Head of caudate nucleus (tissue), 42 donors: ENCODE measurements around the gene RSL1D1.

ENCODE experiments used
- DNase-seq, 42 donors: peaks; one replicate each; pipeline versions ENCODE4 v3.0.0 to v3.0.0-alpha.2; 2020 to 2021; ENCODE audit warnings: mixed read lengths in 7 of 42
- intact Hi-C: fragments of 100-400 bp; cut with DNase I; formaldehyde crosslinking; loops from one replicate; pipeline ENCODE4 v1.15.0; 2022

RSL1D1 gene

DNA sequence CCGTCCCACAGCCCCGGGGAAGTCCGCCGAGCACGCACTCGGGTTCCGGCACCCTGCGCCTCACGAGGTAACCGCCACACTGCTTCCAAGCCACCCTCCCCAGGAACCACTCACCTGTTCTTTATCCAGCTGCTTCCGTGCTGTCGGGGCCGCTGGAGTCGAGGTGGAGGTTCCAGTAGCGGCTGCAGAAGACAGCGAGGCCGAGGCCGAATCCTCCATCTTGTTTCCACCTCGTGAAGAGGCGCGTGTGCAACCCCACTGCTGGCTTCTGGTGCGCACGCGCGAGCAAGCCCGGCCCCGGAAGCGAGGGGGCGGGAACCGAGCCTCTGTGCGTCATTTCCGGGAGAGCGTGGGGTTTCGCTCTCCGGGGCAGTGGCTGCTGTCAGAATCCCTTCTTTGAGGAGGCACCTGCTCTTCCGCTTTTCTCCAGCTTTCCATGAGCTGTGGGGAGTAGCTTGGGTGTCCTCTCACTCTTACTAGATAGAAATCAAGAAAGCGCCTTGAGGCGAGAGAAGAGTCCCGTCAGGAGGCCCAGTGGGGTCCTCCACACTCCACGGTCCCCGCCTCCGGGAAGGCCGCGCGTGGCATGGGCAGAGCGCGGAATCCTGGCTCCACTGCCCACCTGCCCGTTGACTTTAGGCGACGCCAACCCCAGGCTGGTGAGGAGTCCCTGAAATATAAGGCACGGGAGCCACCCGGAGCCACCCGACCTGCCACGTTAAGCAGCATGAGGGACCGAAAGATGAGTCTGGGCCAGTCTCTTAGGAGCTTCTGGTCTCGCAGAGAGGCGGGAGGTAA is at the start of gene RSL1D1:
Gene RSL1D1, minus strand, starts transcription at position 249 of the 798 bp plus-strand sequence. Its CDS starts 30 bp downstream, at position 219.
- peak; percentile 67 to 95 (median 89) for DNase-seq
- intact Hi-C loops: loop anchor here (5.0 kb wide), 1 partner anchor 66 kb away; the partner anchor contains the start of gene GSPT1

DNA sequence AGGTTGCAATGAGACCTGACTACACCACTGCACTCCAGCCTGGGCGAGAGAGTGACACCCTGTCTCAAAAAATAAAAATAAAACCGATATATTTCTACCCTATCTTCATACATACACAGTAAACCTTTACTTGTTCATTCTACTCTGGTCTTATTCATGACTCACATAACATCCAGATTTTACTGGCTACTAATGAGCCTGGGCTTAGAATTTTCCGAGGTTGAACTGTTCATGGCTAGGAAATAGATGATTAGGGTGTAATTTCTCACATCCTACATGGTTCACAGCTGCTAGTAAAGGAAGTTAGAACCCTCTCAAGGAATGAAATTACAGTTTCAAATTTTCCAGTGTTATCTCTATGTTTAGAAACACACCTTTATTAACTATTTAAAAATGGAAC is 49.7 kb upstream of the RSL1D1 start:
- intact Hi-C loops: no loop called here
- DNase-seq: no peak

DNA sequence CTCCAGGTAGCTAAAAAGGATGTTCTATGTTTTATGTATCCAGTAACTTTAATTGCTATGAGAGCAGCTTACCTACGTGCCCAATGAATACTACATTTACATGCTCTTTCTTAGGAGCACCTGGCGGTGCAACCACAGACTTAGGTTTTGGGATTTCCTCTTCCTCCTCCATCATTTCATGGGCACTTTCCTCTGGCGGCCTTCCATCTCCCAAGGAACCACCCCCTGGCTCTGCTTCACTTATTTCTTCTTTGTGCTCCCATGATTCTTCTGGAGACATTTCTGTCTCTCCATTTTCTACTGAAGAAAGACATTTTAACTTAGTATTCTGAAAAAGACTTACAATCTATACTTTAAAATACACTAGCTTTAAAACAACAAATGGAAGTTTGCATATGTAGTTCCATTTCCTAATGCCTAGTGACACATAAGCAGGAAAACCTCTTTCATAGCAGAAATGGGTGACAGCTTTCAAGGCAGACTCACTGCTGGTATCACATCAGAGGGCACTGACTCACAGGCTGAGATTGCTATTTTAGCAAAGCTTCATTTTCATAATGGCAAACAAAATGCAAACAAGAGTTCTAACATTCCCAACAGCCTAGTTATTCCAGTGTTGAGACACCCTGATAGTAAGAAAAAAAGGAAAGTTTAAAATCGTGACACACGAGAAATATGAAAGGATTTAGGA is 45.3 kb upstream of the RSL1D1 start:
- peak in 16 of 42 donors; percentile 10 to 74 (median 20) for DNase-seq
- intact Hi-C loops: no loop called here

DNA sequence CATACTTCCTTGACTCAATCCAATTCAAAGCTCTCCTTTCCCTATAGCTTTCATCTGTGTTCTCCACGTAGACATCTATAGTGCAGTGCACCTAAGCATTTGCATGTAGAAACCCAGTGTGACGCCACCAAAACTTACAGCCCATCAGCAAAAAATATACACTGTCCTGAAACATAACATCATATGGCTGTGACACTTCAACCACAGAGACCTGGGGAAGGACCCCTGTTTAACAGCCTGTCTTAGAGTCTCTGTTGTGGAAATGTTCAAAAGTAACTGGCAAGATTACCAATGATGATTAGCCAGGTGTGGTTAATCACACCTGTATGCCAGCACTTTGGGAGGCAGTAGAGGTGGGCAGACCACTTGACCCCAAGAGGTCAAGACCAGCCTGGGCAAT is 42.2 kb upstream of the RSL1D1 start:
- DNase-seq: no peak
- intact Hi-C loops: no loop called here

DNA sequence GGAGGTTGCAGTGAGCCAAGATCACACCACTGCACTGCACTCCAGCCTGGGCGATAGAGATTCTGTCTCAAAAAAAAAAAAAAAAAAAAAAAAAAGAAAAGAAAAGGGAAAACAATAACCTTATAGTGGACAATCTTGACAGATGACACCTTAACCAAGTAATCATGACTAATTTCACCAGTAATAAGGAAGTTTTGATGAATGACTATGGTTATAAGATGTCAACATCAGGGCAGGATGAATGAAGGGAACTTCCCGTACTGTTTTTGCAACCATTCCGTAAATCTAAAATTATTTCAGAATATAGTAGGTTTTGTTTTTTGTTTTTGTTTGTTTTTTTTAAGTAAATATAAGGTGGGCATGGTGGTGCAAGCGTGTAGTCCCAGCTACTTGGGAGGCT is 41.4 kb upstream of the RSL1D1 start:
- intact Hi-C loops: no loop called here
- no peak for DNase-seq

DNA sequence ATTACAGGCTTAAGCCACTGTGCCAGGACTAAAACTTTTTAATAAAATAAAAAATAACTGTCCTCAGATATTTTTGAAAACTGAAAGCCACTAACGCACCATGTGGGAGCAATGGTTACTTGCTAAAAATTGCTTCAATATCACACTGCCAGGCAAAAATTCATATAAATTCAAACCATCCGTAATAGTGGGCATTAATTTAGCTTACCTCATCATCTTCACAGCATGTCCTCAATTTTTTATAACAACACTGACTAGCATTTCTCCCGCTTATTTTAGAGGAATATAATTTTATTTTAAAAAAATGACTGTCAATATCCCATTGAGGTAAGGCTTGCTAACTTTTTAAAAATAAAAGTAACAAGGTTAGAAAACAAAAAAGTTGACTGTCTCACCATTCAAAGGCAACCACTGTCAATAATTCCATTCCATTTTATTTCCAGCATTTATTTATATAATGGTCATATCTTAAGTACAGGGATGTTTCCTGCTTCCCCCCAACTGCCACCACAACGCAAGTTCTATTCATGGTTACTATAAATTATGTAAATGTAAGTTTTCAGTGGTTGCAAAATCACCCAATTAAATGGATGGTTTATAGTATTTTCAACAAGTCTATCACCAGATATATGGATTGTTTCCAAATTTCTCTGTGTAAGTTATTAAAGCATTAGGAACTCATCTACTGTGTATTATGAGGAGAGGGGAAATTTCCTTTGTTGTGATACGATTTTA is 39.1 kb upstream of the RSL1D1 start:
- no peak for DNase-seq
- intact Hi-C loops: no loop called here

DNA sequence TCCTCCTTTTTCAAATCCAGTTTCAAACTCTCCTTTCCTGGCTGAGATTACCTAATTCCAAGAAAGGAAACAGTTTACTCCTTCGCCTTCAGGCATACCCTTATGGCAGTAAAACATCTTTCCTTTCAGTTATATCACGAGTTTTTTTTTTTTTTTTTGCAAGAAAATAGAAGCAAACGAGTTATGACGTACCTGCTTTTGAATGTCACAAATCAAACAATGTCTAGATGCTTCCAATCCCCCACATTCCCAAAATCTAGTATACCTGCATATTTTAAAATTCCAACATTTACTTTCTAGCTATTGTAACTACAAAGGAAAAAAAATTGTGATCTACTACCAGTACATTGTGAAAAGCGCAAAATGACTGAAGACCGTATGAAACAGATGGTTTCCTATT is 35.5 kb upstream of the RSL1D1 start:
- no peak for DNase-seq
- intact Hi-C loops: no loop called here

DNA sequence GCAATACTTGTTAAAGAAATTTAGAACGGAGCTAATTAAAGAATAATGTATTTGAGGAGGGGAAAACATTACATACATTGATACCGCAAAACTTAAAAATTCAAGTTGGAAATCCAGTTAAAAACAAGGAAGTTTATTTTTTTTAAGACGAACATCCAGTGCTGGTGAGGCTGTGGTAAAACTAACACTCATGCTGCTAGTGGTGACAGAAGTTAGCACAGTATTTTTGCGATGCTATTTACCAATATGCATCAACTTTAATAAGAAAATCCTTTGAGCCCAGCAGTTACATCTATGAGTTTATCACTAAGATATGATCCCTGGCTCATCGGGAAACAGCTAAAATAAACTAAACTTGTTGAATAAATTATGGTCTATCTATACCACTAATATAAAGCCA is 32.7 kb upstream of the RSL1D1 start:
- DNase-seq: no peak
- intact Hi-C loops: no loop called here

DNA sequence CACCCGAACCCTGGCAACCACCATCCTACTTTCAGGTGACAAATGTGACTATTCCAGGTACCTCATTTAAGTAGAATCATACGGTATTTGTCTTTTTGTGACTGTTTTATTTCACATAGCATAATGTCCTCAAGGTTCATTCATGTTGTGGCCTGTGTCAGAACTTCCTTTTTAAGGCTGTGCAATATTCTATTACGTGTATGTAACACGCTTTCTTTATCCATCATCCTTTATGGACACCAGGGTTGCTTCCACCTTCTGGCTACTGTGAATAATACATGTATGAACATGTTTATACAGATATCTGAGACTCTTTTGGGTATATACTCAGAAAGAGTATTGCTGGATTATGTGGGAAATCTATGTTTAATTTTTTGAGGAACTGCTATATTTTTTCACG is 28.7 kb upstream of the RSL1D1 start:
- intact Hi-C loops: no loop called here
- DNase-seq: no peak

DNA sequence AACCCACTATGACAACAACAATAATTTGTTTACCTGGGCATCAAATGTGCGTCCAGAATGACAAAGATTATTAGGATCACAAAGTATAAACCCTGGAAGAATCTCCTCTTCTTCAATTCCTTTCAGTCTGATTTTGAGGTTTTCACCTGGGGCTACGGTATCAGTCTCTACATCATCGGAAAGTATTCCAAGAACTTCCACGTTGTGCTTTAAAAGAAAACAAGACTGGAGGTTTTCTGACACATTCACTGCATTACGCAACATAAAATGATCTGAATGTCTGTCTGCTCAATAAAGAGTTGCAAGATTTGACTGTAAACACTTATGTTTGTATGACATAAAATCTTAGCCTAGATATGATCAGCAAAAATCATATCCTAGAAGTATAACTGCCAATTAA is 26.0 kb upstream of the RSL1D1 start:
- DNase-seq: no peak

DNA sequence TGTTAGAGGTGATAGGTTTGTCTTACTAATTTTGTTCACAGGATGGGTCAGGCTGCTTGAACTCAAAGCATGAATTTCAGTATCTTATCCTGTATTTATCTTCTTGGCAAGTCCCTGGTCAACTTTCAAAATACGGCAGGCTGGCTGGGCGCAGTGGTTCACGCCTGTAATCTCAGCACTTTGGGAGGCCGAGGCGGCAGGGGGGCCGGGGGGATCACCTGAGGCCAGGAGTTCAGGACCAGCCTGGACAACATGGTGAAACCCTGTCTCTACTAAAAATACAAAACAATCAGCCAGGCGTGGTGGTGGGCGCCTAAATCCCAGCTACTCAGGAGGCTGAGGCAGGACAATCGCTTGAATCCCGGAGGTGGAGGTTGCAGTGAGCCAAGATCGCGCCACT is 25.0 kb upstream of the RSL1D1 start:
- no peak for DNase-seq
- intact Hi-C loops: no loop called here

More for the DNA sequence above, 26.0 kb upstream of the RSL1D1 start:
- intact Hi-C loops: no loop called here

DNA sequence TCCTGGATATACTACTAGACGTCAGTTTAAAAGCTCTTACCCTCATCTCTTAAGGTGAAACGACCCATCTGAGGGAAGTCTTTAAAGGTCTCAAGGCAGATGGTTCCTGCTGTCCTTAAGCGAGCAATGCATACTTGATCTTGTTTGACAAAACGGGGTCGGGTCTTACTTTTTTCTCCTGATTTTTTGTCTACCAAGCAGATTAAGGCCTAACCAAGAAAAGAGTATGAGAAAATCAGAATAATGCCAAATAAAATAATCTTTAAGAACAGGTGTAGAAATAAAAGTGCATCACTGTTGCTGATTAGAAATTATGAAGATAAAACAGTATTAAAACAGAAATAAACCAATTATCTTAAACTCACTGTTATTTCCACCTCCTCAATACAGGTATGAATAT is 24.4 kb upstream of the RSL1D1 start:
- DNase-seq: no peak
- intact Hi-C loops: no loop called here

DNA sequence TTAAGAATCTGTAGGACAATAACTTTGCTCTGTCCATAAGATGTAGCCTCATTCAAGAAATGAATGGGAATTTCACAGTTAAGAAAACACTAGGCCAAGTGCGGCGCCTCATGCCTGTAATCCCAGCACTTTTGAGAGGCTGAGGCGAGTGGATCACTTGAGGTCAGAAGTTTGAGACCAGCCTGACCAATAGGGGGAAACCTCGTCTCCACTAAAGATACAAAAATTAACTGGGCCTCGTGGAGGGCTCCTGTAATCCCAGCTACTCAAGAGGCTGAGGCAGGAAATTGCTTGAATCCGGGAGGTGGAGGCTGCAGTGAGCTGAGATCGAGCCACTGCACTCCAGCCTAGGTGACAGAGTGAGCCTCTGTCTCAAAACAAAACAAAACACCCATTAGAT is 19.9 kb upstream of the RSL1D1 start:
- DNase-seq: no peak
- intact Hi-C loops: no loop called here

DNA sequence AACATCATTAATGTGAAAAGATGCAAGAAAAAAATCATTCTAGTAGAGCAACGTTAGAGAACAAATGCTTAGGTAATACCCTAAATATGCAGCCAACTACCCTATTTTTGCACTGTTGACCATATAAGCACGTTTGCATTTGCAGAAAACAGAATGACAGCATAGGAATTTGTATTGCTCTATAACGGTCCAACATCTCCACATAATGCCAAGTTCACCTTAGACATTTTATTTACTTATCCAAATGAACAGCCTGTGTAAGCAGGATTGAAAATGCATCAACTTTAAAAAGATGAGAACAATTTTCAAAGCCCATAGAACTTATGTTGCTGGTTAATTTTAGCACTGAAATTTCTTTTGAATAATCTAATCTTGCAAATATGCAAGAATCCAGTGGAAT is 19.1 kb upstream of the RSL1D1 start:
- intact Hi-C loops: no loop called here
- no peak for DNase-seq

DNA sequence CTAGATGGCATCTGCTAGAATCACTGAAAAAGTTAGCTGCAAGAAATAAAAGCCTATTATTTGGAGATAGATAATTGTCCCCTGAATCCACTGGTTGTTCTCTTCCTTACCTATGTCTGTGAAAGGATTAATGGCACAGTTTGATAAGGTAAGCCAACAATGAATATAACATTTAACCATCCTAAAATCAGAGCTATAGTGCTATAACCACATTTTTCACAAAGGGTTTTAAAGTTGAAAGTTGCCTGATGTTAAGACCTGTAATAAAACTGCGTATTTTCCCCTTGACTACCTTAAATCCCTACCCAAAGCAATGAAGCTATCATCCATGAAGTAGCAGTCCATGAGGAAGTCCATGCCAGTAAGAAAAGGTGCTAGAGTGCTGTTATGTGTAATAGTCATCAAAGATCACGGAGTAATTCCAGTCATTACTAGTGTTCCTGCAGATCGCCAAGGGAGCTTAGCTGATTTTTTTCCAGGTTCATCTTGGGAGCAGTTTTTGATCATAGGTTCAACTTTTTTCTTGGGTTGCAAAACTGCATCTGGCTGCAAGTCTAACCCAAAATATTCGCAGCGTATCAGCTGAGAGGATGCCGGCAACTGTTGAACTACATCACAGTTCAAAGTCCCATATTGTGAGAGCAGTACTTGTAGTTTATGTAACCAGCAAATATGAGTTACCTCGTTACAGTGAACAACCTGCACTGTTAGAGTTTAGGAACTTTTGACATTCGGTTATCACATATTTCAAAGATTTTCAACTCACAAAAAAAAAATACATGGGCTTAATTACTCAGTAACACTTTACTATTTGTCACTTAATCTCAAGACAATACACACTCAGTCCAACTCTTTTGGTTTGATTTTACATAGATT is 18.2 kb upstream of the RSL1D1 start:
- intact Hi-C loops: no loop called here

DNA sequence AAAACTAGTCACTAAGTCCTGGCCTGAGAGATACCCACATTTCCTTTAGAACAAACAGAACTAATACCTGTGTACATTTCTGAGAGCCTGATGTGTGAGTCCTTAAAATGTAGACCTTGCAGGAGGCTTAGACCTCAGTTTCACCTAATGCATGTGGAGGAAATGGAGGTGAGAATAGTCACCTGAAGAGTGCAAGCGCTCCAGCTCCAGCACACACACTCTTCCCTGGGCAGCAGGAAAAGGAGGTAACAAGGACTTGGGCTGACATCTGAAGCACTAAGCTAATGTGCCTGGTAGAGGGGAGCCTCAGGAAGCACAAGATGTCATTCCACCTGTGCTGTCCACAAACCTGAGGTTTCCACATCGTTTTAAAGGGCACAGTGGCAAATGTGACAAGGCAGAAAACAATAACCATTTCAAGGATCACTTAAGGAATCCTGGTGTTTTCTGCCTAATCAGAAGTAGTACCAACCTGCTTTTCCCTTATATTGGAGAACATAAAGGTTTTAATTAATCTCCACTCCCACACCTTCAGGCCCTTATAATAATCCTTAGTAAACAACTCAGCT is 17.2 kb upstream of the RSL1D1 start:
- DNase-seq: no peak
- intact Hi-C loops: no loop called here

More for the DNA sequence above, 18.2 kb upstream of the RSL1D1 start:
- DNase-seq: no peak

DNA sequence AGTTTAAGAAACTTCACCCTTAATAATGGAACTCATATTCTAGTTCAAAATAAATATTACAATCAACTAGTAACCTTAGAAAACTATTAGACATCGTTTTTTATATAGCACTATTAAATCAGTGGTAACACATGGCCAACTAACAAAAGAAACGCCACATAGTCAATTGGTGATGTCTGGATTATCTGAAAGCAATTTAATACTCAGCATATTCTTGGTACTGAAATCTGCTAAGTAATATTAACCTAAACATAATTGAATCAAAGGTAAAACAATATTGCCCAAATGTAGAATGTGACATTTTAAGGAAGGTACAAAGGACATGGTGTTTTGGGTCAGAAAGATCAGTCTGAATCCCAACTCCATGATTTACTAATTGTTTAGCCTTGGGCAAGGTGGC is 11.1 kb upstream of the RSL1D1 start:
- no peak for DNase-seq
- intact Hi-C loops: no loop called here

DNA sequence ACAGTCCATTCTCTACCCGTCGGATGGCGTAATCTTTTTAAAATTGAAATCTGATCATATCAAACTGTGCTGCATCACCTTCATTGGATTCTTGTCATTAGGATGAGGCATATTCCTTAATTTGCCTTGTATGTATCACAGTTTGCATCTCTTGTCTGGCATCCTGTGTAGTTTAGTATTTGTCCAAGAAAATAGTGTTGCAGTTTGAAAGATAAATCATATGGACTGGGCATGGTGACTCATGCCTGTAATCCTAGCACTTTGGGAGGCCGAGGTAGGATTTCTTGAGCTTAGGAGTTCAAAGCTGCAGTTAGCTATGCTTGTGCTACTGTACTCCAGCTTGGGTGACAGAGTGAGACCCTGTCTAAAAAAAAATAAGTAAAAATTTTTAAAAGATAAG is 5.8 kb upstream of the RSL1D1 start:
- DNase-seq: no peak
- intact Hi-C loops: no loop called here
